ENCODE data around the gene SPEG.
A peak's percentile ranks its signal among the peaks of the same experiment; 100 is the strongest.

Gene SPEG

GRCh38 chr2:219465659-219466561 is 31.3 kb downstream of the SPEG start:
- Mint-ChIP-seq H3K27ac (no peak overlapping the region), H3K36me3 (ENCODE audit: low read depth) (peaks cover 6% of the 10 kb centered on the region), H3K4me1 (peaks cover 27% of the 10 kb centered on the region), H3K4me3 (no peak overlapping the region), H3K27me3 (ENCODE audit: low read depth, poor library complexity) (no peaks in the 10 kb centered on the region), H3K9me3 (no peaks in the 10 kb centered on the region)
- no peak for TF ChIP-seq CTCF (IDR thresholded peaks at IDR 0.05)
- DNase-seq, result no peak

- no peaks in the 10 kb centered on the region for H3K27me3 Mint-ChIP-seq (ENCODE audit: low read depth, poor library complexity)
- no peak for DNase-seq
- peaks cover 26% of the 10 kb centered on the region for H3K4me1 Mint-ChIP-seq
- no peak for TF ChIP-seq CTCF (IDR thresholded peaks at IDR 0.05)
- H3K9me3 Mint-ChIP-seq, result no peaks in the 10 kb centered on the region
- no peak overlapping the region for H3K4me3 Mint-ChIP-seq
- H3K36me3 Mint-ChIP-seq (ENCODE audit: low read depth), result peaks cover 6% of the 10 kb centered on the region
- H3K27ac Mint-ChIP-seq, result peak overlapping the region; percentile 66
Measured at GRCh38 chr2:219466816-219467735, 32.4 kb downstream of the SPEG start.

- Mint-ChIP-seq H3K27me3 (ENCODE audit: low read depth, poor library complexity) (no peaks in the 10 kb centered on the region), H3K27ac (no peak overlapping the region), H3K4me3 (no peak overlapping the region), H3K9me3 (no peaks in the 10 kb centered on the region), H3K36me3 (ENCODE audit: low read depth) (peaks cover 2% of the 10 kb centered on the region), H3K4me1 (peaks cover 26% of the 10 kb centered on the region)
- TF ChIP-seq CTCF (IDR thresholded peaks at IDR 0.05), result no peak
- no peak for DNase-seq
Measured at GRCh38 chr2:219467736-219468075, 33.1 kb downstream of the SPEG start.

GRCh38 chr2:219468410-219469185 is 34.0 kb downstream of the SPEG start:
- no peak overlapping the region for H3K4me3 Mint-ChIP-seq
- no peak overlapping the region for H3K27ac Mint-ChIP-seq
- DNase-seq, result no peak
- TF ChIP-seq CTCF (IDR thresholded peaks at IDR 0.05), result no peak
- H3K9me3 Mint-ChIP-seq, result no peaks in the 10 kb centered on the region
- peaks cover 26% of the 10 kb centered on the region for H3K4me1 Mint-ChIP-seq
- no peaks in the 10 kb centered on the region for H3K36me3 Mint-ChIP-seq (ENCODE audit: low read depth)
- H3K27me3 Mint-ChIP-seq (ENCODE audit: low read depth, poor library complexity), result no peaks in the 10 kb centered on the region

GRCh38 chr2:219469186-219469724 is 34.6 kb downstream of the SPEG start:
- no peak for DNase-seq
- H3K9me3 Mint-ChIP-seq, result no peaks in the 10 kb centered on the region

More at GRCh38 chr2:219469186-219469724, 34.6 kb downstream of the SPEG start:
- no peak overlapping the region for H3K4me3 Mint-ChIP-seq
- no peak for TF ChIP-seq CTCF (IDR thresholded peaks at IDR 0.05)
- H3K27ac Mint-ChIP-seq, result no peak overlapping the region
- H3K4me1 Mint-ChIP-seq, result peaks cover 26% of the 10 kb centered on the region
- H3K27me3 Mint-ChIP-seq (ENCODE audit: low read depth, poor library complexity), result no peaks in the 10 kb centered on the region
- no peaks in the 10 kb centered on the region for H3K36me3 Mint-ChIP-seq (ENCODE audit: low read depth)
